Measurements from ENCODE around the gene MLLT6.

DNA sequence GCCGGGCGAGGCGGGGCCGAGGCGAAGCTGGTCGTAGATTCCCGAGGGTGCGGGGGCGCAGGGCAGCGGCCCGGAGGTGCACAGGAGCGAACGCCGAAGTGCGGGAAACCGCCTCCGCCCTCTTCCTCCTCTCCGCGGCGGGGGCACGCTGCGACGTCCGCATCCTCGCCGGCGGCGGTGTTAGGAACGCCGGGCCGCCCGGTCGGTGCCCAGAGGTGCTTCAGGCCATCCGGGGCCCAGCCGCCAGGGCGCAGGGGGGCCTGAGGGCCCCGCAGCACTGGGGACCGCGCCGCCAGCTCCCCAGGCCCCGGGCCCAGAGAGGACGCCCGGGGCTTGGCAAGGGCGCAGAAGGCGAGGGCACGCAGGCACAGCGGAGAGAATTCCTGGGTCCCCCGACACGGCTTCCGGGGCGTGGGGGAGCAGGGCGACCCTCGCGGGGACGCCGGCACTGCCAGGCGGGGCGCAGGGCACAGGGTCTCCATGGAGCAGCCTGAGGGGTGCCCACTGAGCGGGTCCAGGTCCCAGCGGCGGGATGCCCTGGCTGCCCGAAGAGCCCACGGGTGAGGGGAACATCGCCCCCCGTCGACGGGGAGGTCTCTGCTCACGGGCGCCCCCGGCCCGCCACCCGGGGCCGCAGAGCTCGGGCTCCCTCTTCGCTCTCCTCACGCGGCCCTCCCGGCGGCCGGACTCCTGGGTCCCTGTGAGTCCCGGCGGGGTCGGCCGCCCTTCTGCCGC, 30.9 kb upstream of the MLLT6 start:
- TF ChIP-seq, protein P1, sequence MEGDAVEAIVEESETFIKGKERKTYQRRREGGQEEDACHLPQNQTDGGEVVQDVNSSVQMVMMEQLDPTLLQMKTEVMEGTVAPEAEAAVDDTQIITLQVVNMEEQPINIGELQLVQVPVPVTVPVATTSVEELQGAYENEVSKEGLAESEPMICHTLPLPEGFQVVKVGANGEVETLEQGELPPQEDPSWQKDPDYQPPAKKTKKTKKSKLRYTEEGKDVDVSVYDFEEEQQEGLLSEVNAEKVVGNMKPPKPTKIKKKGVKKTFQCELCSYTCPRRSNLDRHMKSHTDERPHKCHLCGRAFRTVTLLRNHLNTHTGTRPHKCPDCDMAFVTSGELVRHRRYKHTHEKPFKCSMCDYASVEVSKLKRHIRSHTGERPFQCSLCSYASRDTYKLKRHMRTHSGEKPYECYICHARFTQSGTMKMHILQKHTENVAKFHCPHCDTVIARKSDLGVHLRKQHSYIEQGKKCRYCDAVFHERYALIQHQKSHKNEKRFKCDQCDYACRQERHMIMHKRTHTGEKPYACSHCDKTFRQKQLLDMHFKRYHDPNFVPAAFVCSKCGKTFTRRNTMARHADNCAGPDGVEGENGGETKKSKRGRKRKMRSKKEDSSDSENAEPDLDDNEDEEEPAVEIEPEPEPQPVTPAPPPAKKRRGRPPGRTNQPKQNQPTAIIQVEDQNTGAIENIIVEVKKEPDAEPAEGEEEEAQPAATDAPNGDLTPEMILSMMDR (IDR thresholded peaks at IDR 0.05): peak in 1 of 6 experiments; percentile 8
- no peak for TF ChIP-seq POLR2A (IDR thresholded peaks at IDR 0.05)
